Activated CD4-positive, alpha-beta T cell treated with anti-CD3 and anti-CD28 coated beads, Interleukin-2, amount 50 U/mL, for 16 hours (primary cell): ENCODE data around the gene MATN1.

Experiments used
- DNase-seq: peaks from one replicate; pipeline ENCODE4 v3.0.0-alpha.2; 2020

The MATN1 gene

GRCh38 chr1:30757352-30758120 is 34.2 kb upstream of the MATN1 start, which contains the start of gene LAPTM5:
TSS of gene LAPTM5 (minus strand) at chr1:30757774. CDS start at chr1:30757745, 29 bp downstream.
- peak; percentile 66 for DNase-seq

- DNase-seq: peak; percentile 88
These were observed 33.4 kb upstream of the MATN1 start for GRCh38 chr1:30756545-30757351.

- DNase-seq: no peak
These were observed 32.8 kb upstream of the MATN1 start for GRCh38 chr1:30756206-30756544.

- DNase-seq: no peak
These were observed 32.4 kb upstream of the MATN1 start for GRCh38 chr1:30755746-30756145.

- DNase-seq: no peak
These were observed 31.9 kb upstream of the MATN1 start for GRCh38 chr1:30755334-30755733.

- peak; percentile 52 for DNase-seq
These were observed 31.3 kb upstream of the MATN1 start for GRCh38 chr1:30754684-30755171.

GRCh38 chr1:30753660-30754123 is 30.3 kb upstream of the MATN1 start:
- DNase-seq: no peak

GRCh38 chr1:30753118-30753517 is 29.7 kb upstream of the MATN1 start:
- no peak for DNase-seq

GRCh38 chr1:30752651-30752908 is 29.2 kb upstream of the MATN1 start:
- DNase-seq: no peak

GRCh38 chr1:30751830-30752650 is 28.7 kb upstream of the MATN1 start:
- DNase-seq: no peak

GRCh38 chr1:30750731-30751291 is 27.4 kb upstream of the MATN1 start:
- no peak for DNase-seq

- peak; percentile 68 for DNase-seq
These were observed 26.6 kb upstream of the MATN1 start for GRCh38 chr1:30749691-30750583.

GRCh38 chr1:30748699-30749401 is 25.5 kb upstream of the MATN1 start:
- peak; percentile 43 for DNase-seq

GRCh38 chr1:30748098-30748698 is 24.8 kb upstream of the MATN1 start:
- no peak for DNase-seq

- DNase-seq: no peak
These were observed 23.9 kb upstream of the MATN1 start for GRCh38 chr1:30747033-30748008.

GRCh38 chr1:30746212-30747032 is 23.0 kb upstream of the MATN1 start:
- no peak for DNase-seq

- DNase-seq: no peak
These were observed 22.4 kb upstream of the MATN1 start for GRCh38 chr1:30745834-30746208.

GRCh38 chr1:30745156-30745833 is 21.9 kb upstream of the MATN1 start:
- no peak for DNase-seq
